ENCODE measurements around the gene RNU7-1. TPM values are rescaled to one million over a fixed set of nuclear protein-coding genes. Genes with fewer than 3 reads are reported as not detected.

RNU7-1 gene
- total RNA-seq, 1 donor: not detected

DNA sequence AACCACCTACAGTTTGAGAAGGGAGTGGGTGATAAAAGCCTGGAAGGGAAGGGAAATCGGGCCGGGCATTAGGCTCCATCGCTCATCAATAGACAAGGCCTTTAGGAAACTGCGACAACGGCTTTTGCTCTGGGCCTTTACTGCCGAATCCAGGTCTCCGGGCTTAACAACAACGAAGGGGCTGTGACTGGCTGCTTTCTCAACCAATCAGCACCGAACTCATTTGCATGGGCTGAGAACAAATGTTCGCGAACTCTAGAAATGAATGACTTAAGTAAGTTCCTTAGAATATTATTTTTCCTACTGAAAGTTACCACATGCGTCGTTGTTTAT lies 261 bp upstream of the RNU7-1 start:
- peaks cover 23% of the 10 kb centered on the region for H3K4me1 ChIP-seq (ENCODE audit: insufficient read depth, low read length)
- peak overlapping the region; percentile 88 for H3K4me3 ChIP-seq (ENCODE audit: insufficient read depth, low read length)
- peak overlapping the region; percentile 72 for H2AFZ ChIP-seq (ENCODE audit: low read length)

DNA sequence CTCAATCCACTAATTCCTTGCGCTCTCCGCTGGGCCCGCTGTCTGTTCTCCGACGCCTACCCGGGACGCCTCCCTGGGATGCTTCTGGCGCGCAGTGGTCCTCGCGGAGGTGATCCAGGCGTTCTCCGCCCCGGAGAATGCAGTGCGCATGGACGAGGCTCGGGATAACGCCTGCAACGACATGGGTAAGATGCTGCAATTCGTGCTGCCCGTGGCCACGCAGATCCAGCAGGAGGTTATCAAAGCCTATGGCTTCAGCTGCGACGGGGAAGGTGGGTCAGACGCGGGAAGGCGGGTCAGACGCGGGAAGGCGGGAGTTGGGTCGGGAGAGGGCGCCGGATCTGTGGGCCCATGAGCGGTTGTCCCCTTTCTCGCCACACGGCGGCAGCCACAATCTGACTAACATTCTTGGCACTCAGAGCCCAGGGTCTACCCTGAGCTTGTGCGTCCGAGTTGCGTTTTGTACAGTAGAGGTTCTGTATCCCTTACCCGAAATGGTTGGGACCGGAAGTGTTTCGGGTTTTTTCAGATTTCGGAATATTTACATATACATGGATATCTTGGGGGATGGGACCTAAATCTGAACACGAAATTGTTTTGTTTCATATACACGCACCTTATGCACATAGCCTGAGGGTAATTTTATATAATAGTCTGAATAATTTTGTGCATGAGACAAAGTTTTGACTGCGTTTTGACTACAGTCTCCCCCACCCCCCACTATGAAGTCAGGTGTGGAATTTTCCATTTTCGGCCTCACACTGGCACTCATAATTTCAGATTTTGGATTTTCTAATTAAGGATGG lies 968 bp downstream of the RNU7-1 start:
- TF ChIP-seq, protein P1, sequence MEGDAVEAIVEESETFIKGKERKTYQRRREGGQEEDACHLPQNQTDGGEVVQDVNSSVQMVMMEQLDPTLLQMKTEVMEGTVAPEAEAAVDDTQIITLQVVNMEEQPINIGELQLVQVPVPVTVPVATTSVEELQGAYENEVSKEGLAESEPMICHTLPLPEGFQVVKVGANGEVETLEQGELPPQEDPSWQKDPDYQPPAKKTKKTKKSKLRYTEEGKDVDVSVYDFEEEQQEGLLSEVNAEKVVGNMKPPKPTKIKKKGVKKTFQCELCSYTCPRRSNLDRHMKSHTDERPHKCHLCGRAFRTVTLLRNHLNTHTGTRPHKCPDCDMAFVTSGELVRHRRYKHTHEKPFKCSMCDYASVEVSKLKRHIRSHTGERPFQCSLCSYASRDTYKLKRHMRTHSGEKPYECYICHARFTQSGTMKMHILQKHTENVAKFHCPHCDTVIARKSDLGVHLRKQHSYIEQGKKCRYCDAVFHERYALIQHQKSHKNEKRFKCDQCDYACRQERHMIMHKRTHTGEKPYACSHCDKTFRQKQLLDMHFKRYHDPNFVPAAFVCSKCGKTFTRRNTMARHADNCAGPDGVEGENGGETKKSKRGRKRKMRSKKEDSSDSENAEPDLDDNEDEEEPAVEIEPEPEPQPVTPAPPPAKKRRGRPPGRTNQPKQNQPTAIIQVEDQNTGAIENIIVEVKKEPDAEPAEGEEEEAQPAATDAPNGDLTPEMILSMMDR (IDR thresholded peaks at IDR 0.05; ENCODE audit: extremely low read depth, low read depth, low read length): peak; percentile 80
- peaks cover 31% of the 10 kb centered on the region for H3K36me3 ChIP-seq (ENCODE audit: insufficient read depth, low read length)
- H3K9me3 ChIP-seq (ENCODE audit: low read depth, low read length): no peaks in the 10 kb centered on the region
- peak overlapping the region; percentile 82 for H3K27ac ChIP-seq (ENCODE audit: low read depth, low read length)
- H3K4me3 ChIP-seq (ENCODE audit: insufficient read depth, low read length): peak overlapping the region; percentile 88
- peak overlapping the region; percentile 60 for H2AFZ ChIP-seq (ENCODE audit: low read length)
- no peaks in the 10 kb centered on the region for H3K27me3 ChIP-seq (ENCODE audit: insufficient read depth, low read length)
- no peaks in the 10 kb centered on the region for H4K20me1 ChIP-seq (ENCODE audit: insufficient read depth, low read length)
- DNase-seq (ENCODE audit: insufficient read length, low spot score, missing footprints): peak; percentile 98
- H3K4me1 ChIP-seq (ENCODE audit: insufficient read depth, low read length): peaks cover 20% of the 10 kb centered on the region
- peak overlapping the region; percentile 95 for H3K4me2 ChIP-seq (ENCODE audit: insufficient read depth, low read length)
- peaks cover 4% of the 10 kb centered on the region for H3K79me2 ChIP-seq (ENCODE audit: insufficient read depth, low read length)

More for the DNA sequence above, 261 bp upstream of the RNU7-1 start:
- Histone ChIP-seq H3K9me3 (ENCODE audit: low read depth, low read length) (no peaks in the 10 kb centered on the region), H3K36me3 (ENCODE audit: insufficient read depth, low read length) (peaks cover 42% of the 10 kb centered on the region), H3K79me2 (ENCODE audit: insufficient read depth, low read length) (peaks cover 7% of the 10 kb centered on the region), H3K27me3 (ENCODE audit: insufficient read depth, low read length) (no peaks in the 10 kb centered on the region), H4K20me1 (ENCODE audit: insufficient read depth, low read length) (no peaks in the 10 kb centered on the region), H3K4me2 (ENCODE audit: insufficient read depth, low read length) (peak overlapping the region; percentile 95), H3K27ac (ENCODE audit: low read depth, low read length) (peak overlapping the region; percentile 82)
- peak; percentile 99 for DNase-seq (ENCODE audit: insufficient read length, low spot score, missing footprints)
- TF ChIP-seq, protein P1 (IDR thresholded peaks at IDR 0.05; ENCODE audit: extremely low read depth, low read depth, low read length): no peak

DNA sequence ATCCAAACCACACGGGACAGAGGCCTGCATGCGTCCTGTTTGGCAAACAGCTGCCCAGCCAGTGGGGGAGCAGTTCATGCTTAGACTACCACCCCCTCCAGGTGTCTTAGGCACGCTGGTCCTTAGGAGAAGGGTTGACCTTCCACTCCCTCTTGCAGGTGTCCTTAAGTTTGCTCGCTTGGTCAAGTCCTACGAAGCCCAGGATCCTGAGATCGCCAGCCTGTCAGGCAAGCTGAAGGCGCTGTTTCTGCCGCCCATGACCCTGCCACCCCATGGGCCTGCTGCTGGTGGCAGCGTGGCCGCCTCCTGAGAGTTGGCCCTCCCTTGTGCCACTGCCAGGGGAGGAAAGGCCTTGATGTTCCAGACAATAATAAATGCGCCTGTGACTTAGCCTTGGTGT lies 2.0 kb downstream of the RNU7-1 start:
- no peak for DNase-seq (ENCODE audit: insufficient read length, low spot score, missing footprints)
- no peaks in the 10 kb centered on the region for H3K9me3 ChIP-seq (ENCODE audit: low read depth, low read length)
- TF ChIP-seq, protein P1 (IDR thresholded peaks at IDR 0.05; ENCODE audit: extremely low read depth, low read depth, low read length): no peak
- no peaks in the 10 kb centered on the region for H3K27me3 ChIP-seq (ENCODE audit: insufficient read depth, low read length)
- H3K79me2 ChIP-seq (ENCODE audit: insufficient read depth, low read length): peaks cover 2% of the 10 kb centered on the region
- no peak overlapping the region for H3K27ac ChIP-seq (ENCODE audit: low read depth, low read length)
- no peak overlapping the region for H2AFZ ChIP-seq (ENCODE audit: low read length)
- no peak overlapping the region for H3K4me3 ChIP-seq (ENCODE audit: insufficient read depth, low read length)
- H4K20me1 ChIP-seq (ENCODE audit: insufficient read depth, low read length): no peaks in the 10 kb centered on the region
- H3K36me3 ChIP-seq (ENCODE audit: insufficient read depth, low read length): peaks cover 24% of the 10 kb centered on the region
- H3K4me1 ChIP-seq (ENCODE audit: insufficient read depth, low read length): peaks cover 20% of the 10 kb centered on the region
- H3K4me2 ChIP-seq (ENCODE audit: insufficient read depth, low read length): no peak overlapping the region

DNA sequence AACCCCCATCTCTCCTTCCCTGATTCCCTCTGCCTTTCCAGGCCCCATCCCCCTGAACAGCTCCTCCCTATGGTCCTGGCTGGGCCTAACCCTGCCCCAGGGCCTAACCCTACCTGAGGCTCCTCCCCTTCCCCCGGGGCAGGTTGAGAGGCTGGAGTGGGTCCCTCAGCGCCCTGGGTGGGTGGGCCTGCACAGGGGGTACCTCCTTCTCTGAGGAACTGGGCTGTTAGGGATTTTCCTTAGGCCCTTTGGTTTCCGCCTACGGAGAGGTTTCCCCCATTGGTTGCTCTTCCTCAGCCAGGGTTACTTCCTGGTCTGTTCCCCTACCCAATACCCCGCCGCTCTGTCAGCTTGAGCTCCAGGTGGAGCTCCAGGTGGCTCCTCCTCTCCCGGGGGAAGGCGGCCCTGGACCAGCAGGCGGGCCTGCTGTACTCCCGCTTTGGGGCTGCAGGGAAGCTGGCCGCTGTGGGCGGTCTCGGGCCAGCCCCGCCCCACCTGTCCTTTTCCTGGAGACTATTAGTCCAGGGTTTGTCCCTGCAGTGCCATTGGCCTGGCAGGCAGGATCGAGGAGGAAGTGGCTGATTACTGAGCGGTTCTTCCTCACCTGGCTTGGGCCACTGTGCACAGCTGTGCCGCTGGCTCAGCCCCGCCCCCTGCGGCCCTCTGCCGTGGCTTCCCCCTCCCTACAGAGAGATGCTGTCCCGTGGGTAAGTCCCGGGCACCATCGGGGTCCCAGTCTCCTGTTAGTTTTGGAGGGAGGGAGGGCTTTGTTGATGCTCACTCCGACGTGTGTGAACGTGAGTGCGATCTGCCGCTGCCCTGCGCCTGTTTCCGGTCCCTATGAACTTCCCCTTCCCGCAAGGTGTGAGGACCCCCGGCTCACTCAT lies 2.7 kb downstream of the RNU7-1 start:
- Histone ChIP-seq H3K36me3 (ENCODE audit: insufficient read depth, low read length) (peaks cover 18% of the 10 kb centered on the region), H3K79me2 (ENCODE audit: insufficient read depth, low read length) (no peaks in the 10 kb centered on the region), H4K20me1 (ENCODE audit: insufficient read depth, low read length) (no peaks in the 10 kb centered on the region), H2AFZ (ENCODE audit: low read length) (no peak overlapping the region), H3K4me3 (ENCODE audit: insufficient read depth, low read length) (no peak overlapping the region), H3K4me2 (ENCODE audit: insufficient read depth, low read length) (no peak overlapping the region), H3K27ac (ENCODE audit: low read depth, low read length) (no peak overlapping the region), H3K9me3 (ENCODE audit: low read depth, low read length) (no peaks in the 10 kb centered on the region), H3K27me3 (ENCODE audit: insufficient read depth, low read length) (no peaks in the 10 kb centered on the region), H3K4me1 (ENCODE audit: insufficient read depth, low read length) (peaks cover 20% of the 10 kb centered on the region)
- DNase-seq (ENCODE audit: insufficient read length, low spot score, missing footprints): no peak
- TF ChIP-seq, protein P1 (IDR thresholded peaks at IDR 0.05; ENCODE audit: extremely low read depth, low read depth, low read length): no peak

All from osteoblast (primary cell).